Activated T-cell treated with anti-CD3 and anti-CD28 coated beads, Interleukin-2, amount 50 U/mL, for 72 hours (primary cell): Measurements from ENCODE around the gene SNX30. TPM values are rescaled to one million over a fixed set of nuclear protein-coding genes. Genes with fewer than 3 reads are reported as not detected.
"Not testable (repeated sequence)": the region's sequence is repeated elsewhere in the genome, so short reads cannot be mapped to it uniquely, and the experiment has no call there.

ENCODE experiments used
- ATAC-seq, 2 donors: fragments of 150-1000 bp; cut with Tn5 transposase; replicated peaks in 1 of 2; 2 replicates each; pipeline ENCODE4 v1.10.0; 2021; ENCODE audit warnings: moderate library complexity in 2 of 2, mild to moderate bottlenecking in 1 of 2
- DNase-seq, 2 donors: peaks; one replicate each; pipeline ENCODE4 v3.0.0; 2021 to 2022; ENCODE audit warnings: mixed read lengths in 1 of 2
- H3K27ac Mint-ChIP-seq: one replicate; pipeline ENCODE4 v1.8.0; 2022; ENCODE audit warnings: mild to moderate bottlenecking, moderate library complexity, mixed read lengths
- H3K27me3 Mint-ChIP-seq: one replicate; pipeline ENCODE4 v1.8.0; 2022; ENCODE audit warnings: low read depth, mixed read lengths
- H3K36me3 Mint-ChIP-seq, 2 donors: one replicate each; pipeline ENCODE4 v1.8.0; 2022; ENCODE audit warnings: mixed read lengths in 2 of 2, mild to moderate bottlenecking in 1 of 2; ENCODE audit not compliant: insufficient read depth in 2 of 2
- H3K4me1 Mint-ChIP-seq: one replicate; pipeline ENCODE4 v1.8.0; 2022; ENCODE audit warnings: low read depth, mixed read lengths
- H3K4me3 Mint-ChIP-seq, 2 donors: one replicate each; pipeline ENCODE4 v1.8.0; 2022; ENCODE audit warnings: mild to moderate bottlenecking in 2 of 2, mixed read lengths in 2 of 2, moderate library complexity in 2 of 2
- H3K9me3 Mint-ChIP-seq, 2 donors: one replicate each; pipeline ENCODE4 v1.8.0; 2022; ENCODE audit warnings: mixed read lengths in 2 of 2
- total RNA-seq, 2 donors: library from RNA; stranded (reverse); gene quantifications; one replicate each; pipeline ENCODE4 v1.2.3, GENCODE V29; 2022

The SNX30 gene, protein sequence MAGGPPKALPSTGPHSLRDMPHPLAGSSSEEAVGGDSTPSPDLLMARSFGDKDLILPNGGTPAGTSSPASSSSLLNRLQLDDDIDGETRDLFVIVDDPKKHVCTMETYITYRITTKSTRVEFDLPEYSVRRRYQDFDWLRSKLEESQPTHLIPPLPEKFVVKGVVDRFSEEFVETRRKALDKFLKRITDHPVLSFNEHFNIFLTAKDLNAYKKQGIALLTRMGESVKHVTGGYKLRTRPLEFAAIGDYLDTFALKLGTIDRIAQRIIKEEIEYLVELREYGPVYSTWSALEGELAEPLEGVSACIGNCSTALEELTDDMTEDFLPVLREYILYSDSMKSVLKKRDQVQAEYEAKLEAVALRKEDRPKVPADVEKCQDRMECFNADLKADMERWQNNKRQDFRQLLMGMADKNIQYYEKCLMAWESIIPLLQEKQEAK
- total RNA-seq: 1 to 10 TPM; 5.1 to 5.4 TPM

DNA sequence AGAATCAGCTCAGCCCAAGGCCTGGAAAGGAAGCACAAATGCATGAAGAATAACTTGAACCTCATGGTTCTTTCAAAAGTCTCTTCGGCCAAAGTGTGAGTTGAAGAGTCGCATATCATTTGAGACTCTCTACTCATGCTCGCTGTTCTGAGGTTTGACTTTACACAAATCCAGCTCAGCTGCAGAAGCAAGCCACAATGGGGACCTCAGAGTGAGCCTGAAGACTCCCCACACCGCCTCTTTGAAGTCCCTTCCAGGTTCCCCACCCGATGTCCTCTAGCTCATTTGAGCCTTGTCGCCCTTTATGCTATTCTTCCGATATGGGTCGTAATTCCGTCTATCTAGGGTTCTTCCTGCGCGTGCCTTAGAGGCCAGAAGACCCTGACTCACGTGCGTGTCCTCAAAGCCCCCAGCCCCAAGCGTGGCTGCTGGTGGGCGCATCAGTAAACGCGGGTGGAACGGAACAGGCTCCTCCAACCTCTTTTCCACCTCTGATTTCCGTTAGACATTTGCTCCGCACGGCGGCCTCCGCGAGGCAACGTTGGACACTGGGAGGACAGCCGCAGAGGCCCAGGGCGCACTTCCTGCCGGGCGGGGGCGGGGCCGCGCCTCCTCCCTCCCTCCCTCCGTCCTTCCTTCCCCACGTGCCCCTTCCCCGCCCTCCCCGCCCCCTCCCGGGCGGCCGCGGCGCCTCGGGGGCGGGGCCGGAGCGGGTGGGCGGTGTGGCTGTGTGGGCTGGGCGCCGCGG lies at the start of gene SNX30:
SNX30 (plus strand) TSS at position 745 of the 748 bp plus-strand sequence. CDS start 242 bp downstream, outside the sequence.
- H3K4me3 Mint-ChIP-seq: peak within 1 kb of the TSS; percentile 92 to 96

DNA sequence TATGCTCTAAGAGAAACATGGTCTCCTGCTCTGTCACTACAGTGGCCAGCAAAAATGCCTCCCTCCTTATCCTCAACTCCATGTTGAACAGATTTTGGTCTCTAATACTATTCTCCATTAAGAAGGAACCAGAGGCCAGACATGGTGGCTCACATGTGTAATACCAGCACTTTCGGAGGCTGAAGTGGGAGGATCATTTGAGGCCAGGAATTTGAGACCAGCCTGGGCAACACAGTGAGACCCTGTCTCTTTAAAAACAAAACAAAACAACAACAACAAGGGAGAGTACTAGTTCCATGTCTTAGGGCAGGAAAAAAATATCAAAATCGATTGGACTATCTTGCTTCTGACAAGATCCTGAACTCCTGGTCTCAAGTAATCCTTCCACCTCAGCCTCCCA lies 47.3 kb upstream of the SNX30 start:
- ATAC-seq (no peak), DNase-seq (no peak)
- Mint-ChIP-seq H3K4me1 (peaks cover 27% of the 10 kb centered on the region), H3K4me3 (no peak overlapping the region), H3K27me3 (no peaks in the 10 kb centered on the region), H3K36me3 (peaks cover 0 to 6% of the 10 kb centered on the region in 2 donors), H3K9me3 (no peaks in the 10 kb centered on the region), H3K27ac (no peak overlapping the region)

More for the DNA sequence above, at the start of gene SNX30:
- peaks cover 64% of the 10 kb centered on the region for H3K4me1 Mint-ChIP-seq
- no peaks in the 10 kb centered on the region for H3K9me3 Mint-ChIP-seq
- H3K27ac Mint-ChIP-seq: peak within 1 kb of the TSS; percentile 47
- ATAC-seq (peak; percentile 68 to 81), DNase-seq (peak; percentile 83 to 88)
- no peaks in the 10 kb centered on the region for H3K36me3 Mint-ChIP-seq
- no peaks in the 10 kb centered on the region for H3K27me3 Mint-ChIP-seq

DNA sequence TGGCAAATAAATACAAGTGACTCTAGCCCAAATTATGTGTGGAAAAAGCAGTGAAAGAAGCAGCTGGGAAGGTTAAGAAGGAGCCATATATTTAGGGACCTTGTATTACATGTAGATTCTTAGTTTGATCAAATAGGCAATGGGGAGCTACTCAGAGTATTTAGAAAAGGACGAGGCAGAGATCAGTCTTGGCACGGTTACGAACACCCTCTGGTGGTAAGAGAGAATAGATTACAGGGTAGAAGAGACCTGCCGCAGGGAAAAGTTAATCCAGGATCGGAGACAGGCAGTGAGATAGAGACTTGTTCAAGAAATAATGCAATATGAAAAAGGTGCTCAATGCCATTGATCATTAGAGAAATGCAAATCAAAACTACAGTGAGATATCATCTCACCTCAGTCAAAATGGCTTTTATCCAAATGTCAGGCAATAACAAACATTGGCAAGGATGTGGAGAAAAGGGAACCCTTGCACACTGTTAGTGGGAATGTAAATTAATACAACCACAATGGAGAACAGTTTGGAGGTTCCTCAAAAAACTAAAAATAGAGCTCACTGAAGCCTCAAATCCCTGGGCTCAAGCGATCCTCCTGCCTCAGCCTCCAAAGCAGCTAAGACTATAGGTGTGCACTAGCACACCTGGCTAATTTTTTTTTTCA lies 44.7 kb upstream of the SNX30 start:
- Mint-ChIP-seq H3K27me3 (no peaks in the 10 kb centered on the region), H3K4me1 (peaks cover 24% of the 10 kb centered on the region), H3K9me3 (no peaks in the 10 kb centered on the region), H3K27ac (no peak overlapping the region), H3K4me3 (no peak overlapping the region), H3K36me3 (peaks cover 2 to 7% of the 10 kb centered on the region in 2 donors)
- no peak for ATAC-seq
- DNase-seq: no peak

DNA sequence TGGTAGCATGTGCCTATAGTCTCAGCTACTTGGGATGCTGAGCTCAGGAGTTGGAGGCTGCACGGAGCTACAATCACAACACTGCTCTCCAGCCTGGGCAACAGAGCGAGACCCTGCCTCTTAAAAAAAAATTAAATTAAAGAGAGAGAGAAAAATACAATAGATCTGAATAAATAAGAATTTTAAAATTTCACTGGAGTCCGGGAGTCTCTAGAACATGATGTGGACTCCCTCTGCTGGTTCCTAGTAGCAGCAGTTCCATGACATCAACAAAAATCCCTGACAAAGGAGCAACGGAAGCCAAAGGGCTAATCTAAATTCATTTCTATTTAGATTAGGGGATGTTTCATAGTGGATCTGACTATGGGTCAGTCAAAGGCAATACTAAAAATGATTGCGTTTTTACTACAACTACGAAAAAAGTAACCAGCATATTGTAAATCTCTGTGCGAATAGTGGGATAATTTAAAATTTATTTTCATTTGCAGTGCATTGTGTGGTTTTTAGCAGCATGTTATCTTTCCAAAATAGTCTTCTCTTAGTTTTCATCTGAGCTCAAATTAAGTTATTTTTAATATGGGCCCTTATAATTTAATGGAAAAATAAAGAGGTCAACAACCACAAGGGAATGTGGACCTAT lies 39.4 kb upstream of the SNX30 start:
- H3K27me3 Mint-ChIP-seq: no peaks in the 10 kb centered on the region
- no peaks in the 10 kb centered on the region for H3K9me3 Mint-ChIP-seq
- ATAC-seq (no peak), DNase-seq (no peak)
- H3K36me3 Mint-ChIP-seq: peaks cover 9 to 15% of the 10 kb centered on the region in 2 donors
- H3K27ac Mint-ChIP-seq: no peak overlapping the region
- H3K4me1 Mint-ChIP-seq: peaks cover 38% of the 10 kb centered on the region
- no peak overlapping the region for H3K4me3 Mint-ChIP-seq

DNA sequence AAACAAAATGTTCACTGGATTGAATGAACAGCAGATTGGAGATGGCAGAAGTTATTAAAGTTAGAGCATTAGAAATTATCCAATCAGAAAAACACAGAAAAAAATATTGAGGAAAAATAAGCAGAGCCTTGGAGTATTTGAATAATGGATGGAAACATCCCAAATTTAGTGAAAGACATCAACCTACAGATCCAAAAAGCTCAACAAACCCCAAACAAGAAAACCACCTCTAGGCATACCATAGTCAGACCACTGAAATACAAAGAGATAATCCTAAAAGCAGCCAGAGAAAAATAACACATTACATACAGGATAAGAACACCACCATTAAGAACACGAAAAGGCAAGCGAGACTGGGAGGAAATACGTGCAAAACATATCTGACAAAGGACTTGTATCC lies 37.9 kb upstream of the SNX30 start:
- H3K9me3 Mint-ChIP-seq: no peaks in the 10 kb centered on the region
- H3K27me3 Mint-ChIP-seq: no peaks in the 10 kb centered on the region
- H3K4me1 Mint-ChIP-seq: peaks cover 37% of the 10 kb centered on the region
- H3K4me3 Mint-ChIP-seq: no peak overlapping the region
- ATAC-seq (no peak), DNase-seq (no peak)
- H3K27ac Mint-ChIP-seq: no peak overlapping the region
- peaks cover 9 to 15% of the 10 kb centered on the region in 2 donors for H3K36me3 Mint-ChIP-seq

DNA sequence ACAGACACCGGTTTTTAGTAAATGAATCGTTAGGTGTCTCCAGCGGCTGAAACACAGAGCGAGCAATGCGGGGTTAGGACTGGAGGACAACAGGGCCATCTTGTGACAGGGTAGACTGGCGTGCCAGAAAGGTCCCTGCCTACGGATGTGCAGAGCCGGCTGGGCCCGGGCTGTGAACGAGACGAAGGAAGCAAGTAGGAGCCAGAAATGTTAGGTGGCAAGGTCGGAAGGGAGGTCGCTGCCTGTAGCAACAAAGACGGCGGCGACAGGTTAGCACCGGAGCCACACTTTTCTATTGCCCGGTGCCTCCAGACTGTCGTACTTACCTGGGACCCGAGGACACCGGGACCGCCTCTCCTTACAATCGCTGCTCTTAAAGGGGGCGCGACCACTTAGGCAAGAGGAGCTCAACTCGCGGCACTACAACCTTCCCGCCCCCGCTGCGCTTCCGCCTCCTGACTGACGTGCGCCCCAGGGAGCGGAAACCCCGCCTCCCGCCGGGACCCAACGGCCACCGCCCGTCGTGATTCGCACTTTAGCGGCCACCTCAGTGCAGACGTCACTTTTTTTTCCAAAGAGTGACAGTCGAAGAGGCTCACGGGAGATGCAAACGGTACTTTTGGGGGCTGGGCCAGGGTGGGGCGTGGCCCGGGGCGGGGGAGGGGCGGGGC lies 32.8 kb upstream of the SNX30 start, which contains the start of gene INIP:
INIP (minus strand) TSS at position 457 of the 671 bp plus-strand sequence. CDS start 1,632 bp downstream, outside the sequence.
- no peaks in the 10 kb centered on the region for H3K27me3 Mint-ChIP-seq
- DNase-seq: peak; percentile 98 to 99
- H3K4me3 Mint-ChIP-seq: peak within 1 kb of the TSS; percentile 90 to 96
- H3K36me3 Mint-ChIP-seq: peaks cover 3% of the 10 kb centered on the region in 2 donors
- ATAC-seq: peak; percentile 91 to 94
- H3K9me3 Mint-ChIP-seq: no peaks in the 10 kb centered on the region
- peak within 1 kb of the TSS; percentile 95 for H3K27ac Mint-ChIP-seq
- peaks cover 29% of the 10 kb centered on the region for H3K4me1 Mint-ChIP-seq

DNA sequence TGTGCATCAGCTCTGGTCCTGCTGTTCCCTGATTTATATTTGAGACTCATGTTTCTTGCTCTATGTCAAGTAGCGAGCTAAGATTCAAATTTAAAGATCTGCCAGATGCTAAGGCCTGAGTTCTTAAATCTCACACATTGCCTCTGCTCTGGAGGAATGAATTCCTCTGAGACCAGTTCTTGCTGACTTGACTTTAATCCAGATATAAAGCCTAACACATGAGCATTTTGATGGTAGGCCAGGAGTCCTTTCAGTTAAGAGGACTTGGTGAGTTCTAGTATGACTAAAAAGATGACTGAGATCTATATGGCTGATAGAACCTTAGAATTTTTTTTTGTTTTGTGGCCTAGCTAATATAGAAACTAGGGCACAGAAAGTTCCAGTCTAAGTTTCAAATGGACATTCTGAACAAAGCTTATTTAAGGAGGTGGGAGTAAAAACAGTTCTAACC lies 31.3 kb upstream of the SNX30 start:
- peaks cover 0 to 2% of the 10 kb centered on the region in 2 donors for H3K36me3 Mint-ChIP-seq
- H3K9me3 Mint-ChIP-seq: no peaks in the 10 kb centered on the region

DNA sequence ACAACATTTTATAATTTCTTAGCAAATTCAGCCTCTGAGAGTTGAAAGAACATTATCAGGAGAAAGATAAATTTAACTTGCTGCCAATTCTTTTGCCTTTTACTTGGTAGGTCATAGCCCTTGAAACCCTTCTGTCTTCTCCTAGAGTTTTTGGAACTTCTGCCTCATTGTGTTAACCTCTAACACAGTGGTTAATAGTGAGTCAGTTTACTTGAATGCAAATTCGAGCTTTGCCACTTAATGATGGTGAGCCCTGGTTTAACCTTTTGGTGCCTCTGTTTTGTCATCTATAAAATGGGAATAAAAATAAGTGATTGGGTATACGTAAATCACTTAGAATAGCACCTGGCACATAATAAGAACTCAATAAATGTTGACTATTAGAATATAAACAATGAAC lies 30.9 kb upstream of the SNX30 start:
- Mint-ChIP-seq H3K36me3 (peaks cover 0 to 2% of the 10 kb centered on the region in 2 donors), H3K27ac (no peak overlapping the region), H3K9me3 (no peaks in the 10 kb centered on the region), H3K4me1 (peaks cover 22% of the 10 kb centered on the region), H3K27me3 (no peaks in the 10 kb centered on the region), H3K4me3 (peak overlapping the region in 1 of 2 donors; percentile 77)
- no peak for DNase-seq
- ATAC-seq: no peak

More for the DNA sequence above, 31.3 kb upstream of the SNX30 start:
- no peaks in the 10 kb centered on the region for H3K27me3 Mint-ChIP-seq
- H3K27ac Mint-ChIP-seq: peak overlapping the region; percentile 93
- H3K4me3 Mint-ChIP-seq: peak overlapping the region; percentile 56 to 77
- H3K4me1 Mint-ChIP-seq: peaks cover 24% of the 10 kb centered on the region
- DNase-seq (no peak), ATAC-seq (no peak)

DNA sequence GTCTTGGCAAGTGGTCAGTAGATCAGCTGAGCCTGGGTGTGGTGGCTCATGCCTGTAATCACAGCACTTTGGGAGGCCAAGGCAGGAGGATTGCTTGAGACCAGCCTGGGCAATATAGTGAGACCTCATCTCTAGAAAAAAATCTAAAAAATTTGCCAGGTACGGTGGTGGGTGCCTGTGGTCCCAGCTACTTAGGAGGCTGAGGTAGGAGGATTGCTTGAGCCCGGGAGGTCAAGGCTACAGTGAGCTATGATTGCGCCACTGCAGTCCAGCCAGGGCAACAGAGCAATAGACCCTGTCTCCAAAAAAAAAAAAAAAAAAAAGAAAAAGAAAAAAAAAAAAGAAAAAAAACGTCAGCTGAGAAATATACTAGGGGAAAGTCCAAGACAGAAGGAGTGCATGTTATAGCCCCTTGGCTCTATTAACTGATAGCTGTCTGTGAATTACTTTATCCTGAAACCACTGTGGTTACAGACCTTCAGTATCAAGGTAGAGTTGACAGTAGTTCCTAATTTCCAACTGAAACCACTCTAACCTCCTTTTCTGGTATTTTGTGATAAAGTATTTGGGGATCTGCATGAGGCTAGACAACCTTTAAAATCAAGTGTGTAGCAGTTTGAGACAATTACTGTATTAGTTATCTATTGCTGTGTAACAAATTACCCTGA lies 30.3 kb upstream of the SNX30 start:
- ATAC-seq: no peak
- Mint-ChIP-seq H3K27ac (no peak overlapping the region), H3K9me3 (no peaks in the 10 kb centered on the region), H3K36me3 (peaks cover 0 to 2% of the 10 kb centered on the region in 2 donors), H3K4me3 (no peak overlapping the region), H3K27me3 (no peaks in the 10 kb centered on the region), H3K4me1 (peaks cover 22% of the 10 kb centered on the region)
- DNase-seq: no peak

DNA sequence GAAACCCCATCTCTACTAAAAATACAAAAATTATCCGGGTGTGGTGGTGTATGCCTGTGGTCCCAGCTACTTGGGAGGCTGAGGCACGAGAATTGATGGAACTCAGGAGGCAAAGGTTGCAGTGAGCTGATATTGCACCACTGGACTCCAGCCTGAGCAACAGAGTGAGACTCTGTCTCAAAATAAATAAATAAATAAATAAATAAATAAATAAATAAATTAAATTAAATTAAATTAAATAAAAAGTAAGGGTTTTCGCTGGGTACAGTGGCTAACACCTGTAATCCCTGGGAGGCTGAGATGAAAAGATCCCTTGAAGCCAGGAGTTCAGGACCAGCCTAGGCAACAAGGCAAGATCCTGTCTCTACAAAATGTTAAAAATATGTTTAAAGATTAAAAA lies 27.8 kb upstream of the SNX30 start:
- ATAC-seq, H3K36me3 Mint-ChIP-seq, H3K9me3 Mint-ChIP-seq, H3K27ac Mint-ChIP-seq, H3K4me3 Mint-ChIP-seq, DNase-seq, H3K27me3 Mint-ChIP-seq: not testable (repeated sequence)
- H3K4me1 Mint-ChIP-seq: peaks cover 13% of the 10 kb centered on the region

DNA sequence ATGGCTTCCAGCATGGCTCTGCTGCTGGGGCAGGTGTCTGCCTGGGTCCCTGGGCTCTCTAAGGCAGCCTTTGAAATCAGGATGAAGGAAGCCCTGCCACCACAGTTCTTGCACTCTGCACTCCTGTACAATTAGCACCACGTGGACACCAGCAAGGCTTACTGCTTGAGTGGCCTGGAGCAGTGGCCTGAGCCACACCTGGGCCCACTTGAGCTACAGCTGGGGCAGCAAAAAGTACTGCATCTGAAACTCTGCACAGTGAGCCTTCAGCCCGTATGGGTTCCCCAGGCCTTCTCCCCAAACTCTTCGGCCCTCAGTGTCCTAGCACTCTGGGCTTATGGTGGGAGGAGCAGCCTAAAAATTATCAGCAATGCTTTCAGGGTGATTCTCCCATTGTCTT lies 24.6 kb upstream of the SNX30 start:
- ATAC-seq (no peak), DNase-seq (no peak)
- Mint-ChIP-seq H3K36me3 (no peaks in the 10 kb centered on the region), H3K4me3 (no peak overlapping the region), H3K4me1 (no peaks in the 10 kb centered on the region), H3K9me3 (no peaks in the 10 kb centered on the region), H3K27me3 (no peaks in the 10 kb centered on the region), H3K27ac (no peak overlapping the region)

DNA sequence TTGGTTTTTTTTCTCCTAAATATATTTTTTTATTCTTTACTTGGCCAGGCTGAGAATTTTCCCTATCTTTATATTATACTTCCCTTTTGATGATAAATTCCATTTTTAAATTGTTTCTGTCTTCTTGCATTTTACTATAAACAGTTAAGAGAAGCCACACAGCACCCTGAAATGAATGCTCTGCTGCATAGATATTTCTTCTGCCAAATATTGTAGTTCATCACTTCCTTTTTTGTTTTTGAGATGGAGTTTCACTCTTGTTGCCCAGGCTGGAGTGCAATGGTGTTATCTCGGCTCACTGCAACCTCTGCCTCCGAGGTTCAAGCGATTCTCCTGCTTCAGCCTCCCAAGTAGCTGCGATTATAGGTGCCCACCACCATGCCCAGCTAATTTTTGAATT lies 24.1 kb upstream of the SNX30 start:
- H3K36me3 Mint-ChIP-seq: no peaks in the 10 kb centered on the region
- no peak for DNase-seq
- ATAC-seq: no peak
- peak overlapping the region; percentile 26 for H3K27ac Mint-ChIP-seq
- H3K27me3 Mint-ChIP-seq: no peaks in the 10 kb centered on the region
- no peak overlapping the region for H3K4me3 Mint-ChIP-seq
- H3K9me3 Mint-ChIP-seq: no peaks in the 10 kb centered on the region
- H3K4me1 Mint-ChIP-seq: no peaks in the 10 kb centered on the region
